ENCODE measurements around the gene BROX.

The BROX gene

GRCh38 chr1:222777977-222778376 lies 65.6 kb downstream of the BROX start:
- no peak for ATAC-seq

GRCh38 chr1:222781251-222781650 lies 68.9 kb downstream of the BROX start:
- ATAC-seq = no peak

GRCh38 chr1:222783051-222783450 lies 70.7 kb downstream of the BROX start:
- ATAC-seq = no peak

- ATAC-seq = no peak
Observed at GRCh38 chr1:222784371-222784770, 72.0 kb downstream of the BROX start.

Data from activated CD4-positive, CD25-positive, alpha-beta regulatory T cell treated with anti-CD3 and anti-CD28 coated beads, Interleukin-2, amount 50 U/mL, for 24 hours (primary cell).